Measurements from ENCODE around the gene SUN5.

DNA sequence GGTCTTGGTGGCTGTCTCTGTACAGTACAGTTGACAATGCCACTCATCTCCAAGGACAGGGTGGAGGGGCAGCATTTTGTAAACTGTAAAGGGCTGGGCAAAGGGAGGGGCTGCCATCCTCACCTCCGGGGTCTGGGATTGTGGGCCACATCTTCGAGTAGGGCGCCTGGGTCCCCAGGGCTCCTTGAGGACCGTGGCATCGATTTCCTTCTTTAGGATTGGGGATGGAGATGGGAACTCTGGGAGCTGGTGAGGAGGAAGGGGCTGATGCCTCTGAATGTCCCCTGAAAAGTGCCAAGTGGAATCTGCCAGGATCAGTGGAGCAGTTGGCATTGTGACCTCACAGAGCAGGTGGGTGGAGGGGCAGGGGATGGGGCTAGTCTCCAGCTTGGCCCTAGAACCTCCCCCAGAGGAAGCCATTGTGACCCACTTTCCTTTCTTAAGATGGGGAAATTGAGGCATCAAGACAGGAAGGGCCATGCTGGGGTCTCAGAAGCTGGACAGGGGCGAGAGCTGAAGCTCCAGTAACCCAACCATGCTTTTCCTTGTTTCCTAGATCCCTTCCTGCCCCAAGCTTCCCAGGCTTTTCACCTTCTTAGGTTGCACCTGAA, at the start of gene SUN5:
- TF ChIP-seq, protein P1, sequence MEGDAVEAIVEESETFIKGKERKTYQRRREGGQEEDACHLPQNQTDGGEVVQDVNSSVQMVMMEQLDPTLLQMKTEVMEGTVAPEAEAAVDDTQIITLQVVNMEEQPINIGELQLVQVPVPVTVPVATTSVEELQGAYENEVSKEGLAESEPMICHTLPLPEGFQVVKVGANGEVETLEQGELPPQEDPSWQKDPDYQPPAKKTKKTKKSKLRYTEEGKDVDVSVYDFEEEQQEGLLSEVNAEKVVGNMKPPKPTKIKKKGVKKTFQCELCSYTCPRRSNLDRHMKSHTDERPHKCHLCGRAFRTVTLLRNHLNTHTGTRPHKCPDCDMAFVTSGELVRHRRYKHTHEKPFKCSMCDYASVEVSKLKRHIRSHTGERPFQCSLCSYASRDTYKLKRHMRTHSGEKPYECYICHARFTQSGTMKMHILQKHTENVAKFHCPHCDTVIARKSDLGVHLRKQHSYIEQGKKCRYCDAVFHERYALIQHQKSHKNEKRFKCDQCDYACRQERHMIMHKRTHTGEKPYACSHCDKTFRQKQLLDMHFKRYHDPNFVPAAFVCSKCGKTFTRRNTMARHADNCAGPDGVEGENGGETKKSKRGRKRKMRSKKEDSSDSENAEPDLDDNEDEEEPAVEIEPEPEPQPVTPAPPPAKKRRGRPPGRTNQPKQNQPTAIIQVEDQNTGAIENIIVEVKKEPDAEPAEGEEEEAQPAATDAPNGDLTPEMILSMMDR (conservative IDR thresholded peaks at IDR 0.05 in 1 of 2, IDR thresholded peaks at IDR 0.05 in 1 of 2; ENCODE audit: extremely low read depth in 1 of 2, insufficient read depth in 1 of 2, low read depth in 1 of 2, low read length in 2 of 2), result no peak
- TF ChIP-seq EZH2 (IDR thresholded peaks at IDR 0.05; ENCODE audit: borderline replicate concordance, low read length), result no peak
